HG03097 (cell line): ENCODE measurements around the gene DNAH8.
"Not testable (repeated sequence)": the region's sequence is repeated elsewhere in the genome, so short reads cannot be mapped to it uniquely, and the experiment has no call there.

Experiments
- ATAC-seq: cut with Tn5 transposase; IDR thresholded peaks from one replicate; pipeline ENCODE4 v1.9.1; 2021; ENCODE audit not compliant: unreplicated experiment, low FRiP score

DNAH8 gene

GRCh38 chr6:38876475-38876874, 161.4 kb downstream of the DNAH8 start:
- no peak for ATAC-seq

GRCh38 chr6:38877721-38878120, 162.6 kb downstream of the DNAH8 start:
- ATAC-seq, result no peak

- no peak for ATAC-seq
Measured at GRCh38 chr6:38882157-38882556, 167.0 kb downstream of the DNAH8 start.

GRCh38 chr6:38897507-38897906, 182.4 kb downstream of the DNAH8 start:
- no peak for ATAC-seq

GRCh38 chr6:38901802-38902522, 186.9 kb downstream of the DNAH8 start:
- no peak for ATAC-seq

GRCh38 chr6:38906582-38906981, 191.5 kb downstream of the DNAH8 start:
- no peak for ATAC-seq

- no peak for ATAC-seq
Measured at GRCh38 chr6:38907264-38907663, 192.2 kb downstream of the DNAH8 start.

GRCh38 chr6:38909015-38909730, 194.1 kb downstream of the DNAH8 start:
- no peak for ATAC-seq

GRCh38 chr6:38910207-38910606, 195.1 kb downstream of the DNAH8 start:
- no peak for ATAC-seq

- no peak for ATAC-seq
Measured at GRCh38 chr6:38912378-38912777, 197.3 kb downstream of the DNAH8 start.

- no peak for ATAC-seq
Measured at GRCh38 chr6:38915205-38915925, 200.3 kb downstream of the DNAH8 start.

- not testable (repeated sequence) for ATAC-seq
Measured at GRCh38 chr6:38921540-38921939, 206.4 kb downstream of the DNAH8 start.

GRCh38 chr6:38924791-38925509, 209.8 kb downstream of the DNAH8 start:
- no peak for ATAC-seq

GRCh38 chr6:38929560-38929959, 214.4 kb downstream of the DNAH8 start:
- no peak for ATAC-seq

- no peak for ATAC-seq
Measured at GRCh38 chr6:38933426-38933825, 218.3 kb downstream of the DNAH8 start.

- ATAC-seq, result no peak
Measured at GRCh38 chr6:38935051-38935450, 219.9 kb downstream of the DNAH8 start.

GRCh38 chr6:38937839-38938613, 222.9 kb downstream of the DNAH8 start:
- no peak for ATAC-seq

- ATAC-seq, result no peak
Measured at GRCh38 chr6:38938741-38939140, 223.6 kb downstream of the DNAH8 start.

- ATAC-seq, result no peak
Measured at GRCh38 chr6:38942442-38942841, 227.3 kb downstream of the DNAH8 start.

- ATAC-seq, result no peak
Measured at GRCh38 chr6:38942965-38943364, 227.9 kb downstream of the DNAH8 start.
